ENCODE measurements around the gene FRMPD2.

DNA sequence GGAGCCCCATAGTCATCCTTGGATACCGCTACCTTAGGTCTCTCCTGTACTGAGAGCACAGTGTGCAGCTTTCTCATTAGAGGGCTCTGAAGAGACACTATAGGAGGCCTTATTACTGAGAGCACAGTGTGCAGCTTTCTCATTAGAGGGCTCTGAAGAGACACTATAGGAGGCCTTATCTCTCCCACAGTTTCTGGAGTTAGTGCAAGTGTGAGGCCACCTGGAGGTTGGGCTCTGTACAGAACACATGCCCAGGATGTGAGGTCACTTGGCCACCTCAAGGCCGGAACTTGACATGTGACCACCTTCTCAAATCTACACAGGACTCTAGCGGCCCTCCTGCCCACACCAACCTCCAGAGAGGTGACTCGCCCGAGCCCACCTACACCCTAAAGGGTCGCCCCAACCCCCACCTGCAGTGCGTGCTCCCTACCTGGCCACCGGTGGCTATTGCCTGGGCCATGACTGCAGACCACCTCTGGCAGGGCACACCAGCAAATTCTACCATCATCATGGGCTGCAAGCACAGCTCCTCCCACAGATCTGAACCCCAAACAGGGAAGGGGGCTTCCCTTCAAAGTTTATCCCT, 24.6 kb downstream of the FRMPD2 start:
- no peak for TF ChIP-seq POLR2A (IDR thresholded peaks at IDR 0.05)
- TF ChIP-seq, protein P1, sequence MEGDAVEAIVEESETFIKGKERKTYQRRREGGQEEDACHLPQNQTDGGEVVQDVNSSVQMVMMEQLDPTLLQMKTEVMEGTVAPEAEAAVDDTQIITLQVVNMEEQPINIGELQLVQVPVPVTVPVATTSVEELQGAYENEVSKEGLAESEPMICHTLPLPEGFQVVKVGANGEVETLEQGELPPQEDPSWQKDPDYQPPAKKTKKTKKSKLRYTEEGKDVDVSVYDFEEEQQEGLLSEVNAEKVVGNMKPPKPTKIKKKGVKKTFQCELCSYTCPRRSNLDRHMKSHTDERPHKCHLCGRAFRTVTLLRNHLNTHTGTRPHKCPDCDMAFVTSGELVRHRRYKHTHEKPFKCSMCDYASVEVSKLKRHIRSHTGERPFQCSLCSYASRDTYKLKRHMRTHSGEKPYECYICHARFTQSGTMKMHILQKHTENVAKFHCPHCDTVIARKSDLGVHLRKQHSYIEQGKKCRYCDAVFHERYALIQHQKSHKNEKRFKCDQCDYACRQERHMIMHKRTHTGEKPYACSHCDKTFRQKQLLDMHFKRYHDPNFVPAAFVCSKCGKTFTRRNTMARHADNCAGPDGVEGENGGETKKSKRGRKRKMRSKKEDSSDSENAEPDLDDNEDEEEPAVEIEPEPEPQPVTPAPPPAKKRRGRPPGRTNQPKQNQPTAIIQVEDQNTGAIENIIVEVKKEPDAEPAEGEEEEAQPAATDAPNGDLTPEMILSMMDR (IDR thresholded peaks at IDR 0.05) = no peak

Data from lower leg skin (tissue), 3 donors.